ENCODE data around the gene CEND1.

- TF ChIP-seq, protein P1, sequence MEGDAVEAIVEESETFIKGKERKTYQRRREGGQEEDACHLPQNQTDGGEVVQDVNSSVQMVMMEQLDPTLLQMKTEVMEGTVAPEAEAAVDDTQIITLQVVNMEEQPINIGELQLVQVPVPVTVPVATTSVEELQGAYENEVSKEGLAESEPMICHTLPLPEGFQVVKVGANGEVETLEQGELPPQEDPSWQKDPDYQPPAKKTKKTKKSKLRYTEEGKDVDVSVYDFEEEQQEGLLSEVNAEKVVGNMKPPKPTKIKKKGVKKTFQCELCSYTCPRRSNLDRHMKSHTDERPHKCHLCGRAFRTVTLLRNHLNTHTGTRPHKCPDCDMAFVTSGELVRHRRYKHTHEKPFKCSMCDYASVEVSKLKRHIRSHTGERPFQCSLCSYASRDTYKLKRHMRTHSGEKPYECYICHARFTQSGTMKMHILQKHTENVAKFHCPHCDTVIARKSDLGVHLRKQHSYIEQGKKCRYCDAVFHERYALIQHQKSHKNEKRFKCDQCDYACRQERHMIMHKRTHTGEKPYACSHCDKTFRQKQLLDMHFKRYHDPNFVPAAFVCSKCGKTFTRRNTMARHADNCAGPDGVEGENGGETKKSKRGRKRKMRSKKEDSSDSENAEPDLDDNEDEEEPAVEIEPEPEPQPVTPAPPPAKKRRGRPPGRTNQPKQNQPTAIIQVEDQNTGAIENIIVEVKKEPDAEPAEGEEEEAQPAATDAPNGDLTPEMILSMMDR (optimal IDR thresholded peaks at IDR 0.05 in 1 of 3, IDR thresholded peaks at IDR 0.05 in 1 of 3, conservative IDR thresholded peaks at IDR 0.05 in 1 of 3; ENCODE audit: extremely low read depth in 1 of 3, insufficient read depth in 2 of 3, low read length in 3 of 3), result no peak
- no peak for TF ChIP-seq EZH2 (IDR thresholded peaks at IDR 0.05; ENCODE audit: low read length)
These were observed 14.1 kb upstream of the CEND1 start for GRCh38 chr11:803770-804598.

Data from keratinocyte (primary cell).